HFF-Myc (cell line): ENCODE measurements around the gene RNF126.

ENCODE experiments used
- DNase-seq: peaks from one replicate; pipeline ENCODE4 v3.0.0-alpha.2; 2011; ENCODE audit warnings: low read depth; ENCODE audit errors: extremely low read depth
- H3K4me3 ChIP-seq: replicated peaks from 2 replicates; pipeline ENCODE4 v1.5.1; 2011; ENCODE audit warnings: low read depth, mild to moderate bottlenecking, control low read depth, low read length
- TF ChIP-seq, protein P1 (sequence below): IDR thresholded peaks from 2 replicates; pipeline ENCODE4 v1.5.1; 2012; ENCODE audit warnings: mild to moderate bottlenecking, low read depth, low read length, control low read depth; ENCODE audit errors: missing control alignments

RNF126 gene

DNA sequence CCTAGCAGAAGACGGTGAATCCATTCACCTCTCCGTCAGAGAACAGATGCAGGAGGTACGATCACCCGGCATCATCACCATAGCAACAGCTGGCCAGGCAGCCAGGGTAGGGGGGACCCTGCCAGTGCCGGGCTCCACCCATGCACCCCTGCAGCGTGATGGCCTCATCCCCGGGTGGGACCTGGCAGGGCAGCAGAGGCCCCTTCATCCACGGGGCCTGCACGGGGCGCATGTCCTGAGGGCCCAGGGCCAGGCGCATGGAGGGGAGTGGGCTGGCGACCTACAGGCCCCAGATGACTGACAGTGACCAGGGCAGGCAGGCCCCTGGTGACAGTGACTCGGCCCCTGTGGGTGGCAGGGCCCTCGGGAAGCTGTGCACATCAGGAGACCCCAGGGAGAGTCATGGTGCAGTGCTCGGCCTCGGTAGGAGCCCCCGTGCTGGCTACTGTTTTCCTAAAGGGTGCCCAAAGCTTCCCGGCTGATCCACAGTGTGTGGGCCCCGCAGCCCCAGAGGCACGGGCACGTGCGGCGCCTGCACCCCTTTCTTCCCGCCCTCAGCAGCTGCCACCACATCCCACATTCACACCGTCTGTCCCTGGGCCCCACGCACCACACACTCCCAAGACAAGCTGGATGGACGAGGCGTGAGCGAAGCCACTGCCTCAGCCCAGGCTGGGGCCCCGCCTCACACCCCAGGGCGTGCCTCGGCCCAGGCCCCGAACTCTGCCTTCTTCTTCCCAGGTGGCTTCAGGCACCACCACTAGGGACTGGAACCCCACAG, 4.8 kb downstream of the RNF126 start:
- H3K4me3 ChIP-seq: no peak overlapping the region
- no peak for DNase-seq
- TF ChIP-seq, protein P1, sequence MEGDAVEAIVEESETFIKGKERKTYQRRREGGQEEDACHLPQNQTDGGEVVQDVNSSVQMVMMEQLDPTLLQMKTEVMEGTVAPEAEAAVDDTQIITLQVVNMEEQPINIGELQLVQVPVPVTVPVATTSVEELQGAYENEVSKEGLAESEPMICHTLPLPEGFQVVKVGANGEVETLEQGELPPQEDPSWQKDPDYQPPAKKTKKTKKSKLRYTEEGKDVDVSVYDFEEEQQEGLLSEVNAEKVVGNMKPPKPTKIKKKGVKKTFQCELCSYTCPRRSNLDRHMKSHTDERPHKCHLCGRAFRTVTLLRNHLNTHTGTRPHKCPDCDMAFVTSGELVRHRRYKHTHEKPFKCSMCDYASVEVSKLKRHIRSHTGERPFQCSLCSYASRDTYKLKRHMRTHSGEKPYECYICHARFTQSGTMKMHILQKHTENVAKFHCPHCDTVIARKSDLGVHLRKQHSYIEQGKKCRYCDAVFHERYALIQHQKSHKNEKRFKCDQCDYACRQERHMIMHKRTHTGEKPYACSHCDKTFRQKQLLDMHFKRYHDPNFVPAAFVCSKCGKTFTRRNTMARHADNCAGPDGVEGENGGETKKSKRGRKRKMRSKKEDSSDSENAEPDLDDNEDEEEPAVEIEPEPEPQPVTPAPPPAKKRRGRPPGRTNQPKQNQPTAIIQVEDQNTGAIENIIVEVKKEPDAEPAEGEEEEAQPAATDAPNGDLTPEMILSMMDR: no peak

DNA sequence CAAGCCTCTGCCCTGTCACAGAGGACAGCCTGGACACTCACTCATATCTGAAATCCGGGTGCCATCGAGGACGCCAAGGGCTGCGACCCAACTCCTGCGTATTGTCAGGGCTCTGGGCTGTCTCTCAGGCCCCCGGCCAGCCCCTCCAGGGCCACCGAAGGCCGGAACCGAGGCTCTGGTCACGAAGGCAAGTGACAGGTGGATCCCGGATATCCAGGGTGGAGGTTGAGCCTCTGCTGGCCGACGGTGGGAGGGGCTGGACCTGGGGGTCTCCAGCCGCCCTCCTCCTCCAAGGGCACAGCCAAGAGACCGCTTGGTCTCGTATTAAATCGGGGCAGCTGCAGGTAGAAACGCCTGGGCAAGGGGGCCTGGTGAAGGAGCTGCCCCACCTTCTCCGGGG, 5.4 kb downstream of the RNF126 start:
- H3K4me3 ChIP-seq: no peak overlapping the region
- TF ChIP-seq, protein P1: no peak
- DNase-seq: no peak

- TF ChIP-seq, protein P1: no peak
- no peak overlapping the region for H3K4me3 ChIP-seq
- DNase-seq: no peak
Measured at GRCh38 chr19:656751-657559, 6.1 kb downstream of the RNF126 start.

GRCh38 chr19:655691-656090, 7.3 kb downstream of the RNF126 start:
- no peak overlapping the region for H3K4me3 ChIP-seq
- DNase-seq: no peak
- TF ChIP-seq, protein P1: no peak

- DNase-seq: no peak
- TF ChIP-seq, protein P1: no peak
- H3K4me3 ChIP-seq: no peak overlapping the region
Measured at GRCh38 chr19:653425-653824, 9.6 kb downstream of the RNF126 start.

DNA sequence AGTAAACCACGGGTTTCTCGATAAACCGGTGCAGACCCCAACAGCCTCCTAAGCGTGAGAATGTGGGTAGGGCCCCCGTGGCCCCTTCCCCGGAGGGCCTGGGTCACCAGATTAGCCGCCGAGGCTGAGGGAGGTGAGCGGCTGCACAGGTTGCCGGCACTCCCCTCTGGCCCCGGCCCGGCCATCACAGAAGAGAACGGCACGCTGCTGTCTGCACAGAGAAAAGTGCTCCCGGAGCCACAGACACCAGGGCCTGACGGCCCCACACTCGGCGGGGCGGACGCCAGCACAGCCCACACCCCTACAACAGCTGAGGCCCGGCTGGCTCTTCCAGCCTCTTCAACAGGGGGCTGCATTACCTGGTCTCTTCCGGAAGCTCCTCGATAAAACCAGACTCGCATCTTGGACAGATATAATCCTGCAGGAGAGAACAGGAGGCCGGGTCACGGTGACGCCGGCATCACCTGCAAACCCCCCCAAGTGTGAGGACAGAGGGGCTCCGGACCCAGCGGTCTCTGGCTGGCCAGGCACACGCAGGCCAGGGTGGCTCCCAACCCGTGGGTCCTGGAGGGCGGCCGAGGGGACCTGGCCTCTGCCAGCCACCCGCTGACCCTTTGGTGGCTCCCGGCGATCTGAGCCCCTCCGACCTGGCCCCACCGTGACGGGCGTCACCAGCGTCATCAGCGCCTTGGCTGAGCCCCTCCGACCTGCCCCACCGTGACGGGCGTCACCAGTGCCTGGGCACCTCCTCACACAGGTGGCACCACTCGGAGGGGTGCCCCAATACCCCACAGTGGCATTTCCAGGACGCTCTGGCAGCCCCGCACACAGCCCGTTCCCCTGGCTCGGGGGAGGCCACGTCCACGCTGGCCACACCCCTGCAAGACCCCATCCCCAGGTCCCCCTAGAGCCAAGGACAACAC, 10.3 kb downstream of the RNF126 start:
- no peak for DNase-seq
- TF ChIP-seq, protein P1: no peak
- no peak overlapping the region for H3K4me3 ChIP-seq
